GM21529 (cell line): ENCODE measurements around the gene CFAP119.

Source experiments
- ATAC-seq: cut with Tn5 transposase; IDR thresholded peaks from one replicate; pipeline ENCODE4 v1.9.1; 2021; ENCODE audit not compliant: unreplicated experiment

The CFAP119 gene

GRCh38 chr16:30782486-30783279 lies 20.8 kb upstream of the CFAP119 start:
- no peak for ATAC-seq

- ATAC-seq = no peak
These were observed 18.7 kb upstream of the CFAP119 start for GRCh38 chr16:30780549-30780948.

- ATAC-seq = no peak
These were observed 18.2 kb upstream of the CFAP119 start for GRCh38 chr16:30780021-30780420.

GRCh38 chr16:30779596-30779995 lies 17.7 kb upstream of the CFAP119 start:
- no peak for ATAC-seq

GRCh38 chr16:30778549-30779244 lies 16.8 kb upstream of the CFAP119 start:
- no peak for ATAC-seq

- no peak for ATAC-seq
These were observed 15.9 kb upstream of the CFAP119 start for GRCh38 chr16:30777591-30778297.

GRCh38 chr16:30775392-30776188 lies 13.7 kb upstream of the CFAP119 start:
- peak; percentile 67 for ATAC-seq

- ATAC-seq = no peak
These were observed 13.2 kb upstream of the CFAP119 start for GRCh38 chr16:30775131-30775391.

- ATAC-seq = no peak
These were observed 12.7 kb upstream of the CFAP119 start for GRCh38 chr16:30774367-30775130.

- ATAC-seq = no peak
These were observed 12.0 kb upstream of the CFAP119 start for GRCh38 chr16:30773826-30774225.

GRCh38 chr16:30771726-30772125 lies 9.9 kb upstream of the CFAP119 start:
- ATAC-seq = no peak

- no peak for ATAC-seq
These were observed 7.7 kb upstream of the CFAP119 start for GRCh38 chr16:30769379-30770089.

- no peak for ATAC-seq
These were observed 6.8 kb upstream of the CFAP119 start for GRCh38 chr16:30768583-30769181.

- ATAC-seq = no peak
These were observed 6.1 kb upstream of the CFAP119 start for GRCh38 chr16:30767767-30768465.

GRCh38 chr16:30766933-30767284 lies 5.0 kb upstream of the CFAP119 start:
- ATAC-seq = no peak

GRCh38 chr16:30766206-30766932 lies 4.5 kb upstream of the CFAP119 start:
- no peak for ATAC-seq

GRCh38 chr16:30764816-30765465 lies 3.1 kb upstream of the CFAP119 start:
- no peak for ATAC-seq

- ATAC-seq = no peak
These were observed 2.2 kb upstream of the CFAP119 start for GRCh38 chr16:30764086-30764485.
